Mononuclear cell (primary cell): Measurements from ENCODE around the gene TSC22D1. TPM values are rescaled to one million over a fixed set of nuclear protein-coding genes. Genes with fewer than 3 reads are reported as not detected.
"Not testable (repeated sequence)": the region's sequence is repeated elsewhere in the genome, so short reads cannot be mapped to it uniquely, and the experiment has no call there.

Source experiments
- H3K27me3 ChIP-seq: 2 replicates; pipeline ENCODE4 v1.6.0; 2011; ENCODE audit warnings: low read length, control low read depth; ENCODE audit not compliant: insufficient read depth
- H3K4me1 ChIP-seq: 2 replicates; pipeline ENCODE4 v1.5.1; 2011; ENCODE audit warnings: mild to moderate bottlenecking, low read length, control low read depth; ENCODE audit not compliant: insufficient read depth
- H3K4me3 ChIP-seq: 2 replicates; pipeline ENCODE4 v1.5.1; 2011; ENCODE audit warnings: mild to moderate bottlenecking, low read length, moderate library complexity
- H3K9me3 ChIP-seq: 2 replicates; pipeline ENCODE4 v1.5.1; 2011; ENCODE audit warnings: low read depth, mild to moderate bottlenecking, control low read depth, low read length
- total RNA-seq: library from RNA; depleted of rRNA; stranded (reverse); fragments of >200 nt; gene quantifications from one replicate; pipeline ENCODE4 v1.2.3, GENCODE V29; 2012

Gene TSC22D1
- total RNA-seq, 1 donor, result 61.5 TPM

- H3K4me3 ChIP-seq, result no peak overlapping the region
- no peaks in the 10 kb centered on the region for H3K4me1 ChIP-seq
- no peaks in the 10 kb centered on the region for H3K9me3 ChIP-seq
- no peaks in the 10 kb centered on the region for H3K27me3 ChIP-seq
Observed at GRCh38 chr13:44543369-44543768, 32.8 kb downstream of the TSC22D1 start.

- no peaks in the 10 kb centered on the region for H3K27me3 ChIP-seq
Observed at GRCh38 chr13:44542361-44542760, 33.8 kb downstream of the TSC22D1 start.

GRCh38 chr13:44541601-44542000 is 34.5 kb downstream of the TSC22D1 start:
- no peaks in the 10 kb centered on the region for H3K4me1 ChIP-seq
- H3K4me3 ChIP-seq, result no peak overlapping the region
- H3K9me3 ChIP-seq, result no peaks in the 10 kb centered on the region
- no peaks in the 10 kb centered on the region for H3K27me3 ChIP-seq

More at GRCh38 chr13:44542361-44542760, 33.8 kb downstream of the TSC22D1 start:
- Histone ChIP-seq H3K4me1 (no peaks in the 10 kb centered on the region), H3K4me3 (no peak overlapping the region), H3K9me3 (no peaks in the 10 kb centered on the region)

DNA sequence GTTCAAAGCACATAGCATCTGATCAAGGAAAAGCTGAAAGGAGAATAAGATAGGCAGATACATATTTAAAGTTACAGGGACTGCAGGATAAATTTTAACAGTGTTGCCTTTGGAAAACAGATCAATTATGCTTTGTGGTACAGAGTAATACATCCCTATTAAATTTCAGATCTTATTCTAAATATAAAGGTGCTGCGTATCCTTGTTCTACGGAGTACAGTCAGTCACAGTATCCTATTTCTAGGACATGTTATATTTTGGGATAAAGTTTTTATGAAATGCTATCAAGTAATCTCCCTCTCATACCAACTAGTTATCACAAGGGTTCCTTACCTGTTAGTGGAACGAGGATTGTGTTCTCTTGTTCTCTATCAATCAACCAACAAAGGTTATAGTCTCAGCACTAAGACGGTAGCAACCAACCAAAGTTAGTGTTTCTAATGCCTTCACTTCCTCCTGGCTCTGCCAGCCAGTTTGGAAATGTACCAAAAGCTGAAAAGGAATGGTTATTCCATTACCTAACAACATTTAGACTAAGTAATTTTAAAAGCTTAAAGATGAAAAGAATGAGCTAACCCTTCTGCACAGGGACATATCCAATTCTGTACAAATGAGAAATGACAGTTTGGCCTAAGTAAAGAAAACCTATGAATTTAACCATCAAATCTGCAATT is 35.2 kb downstream of the TSC22D1 start:
- H3K4me1 ChIP-seq, result no peaks in the 10 kb centered on the region
- no peaks in the 10 kb centered on the region for H3K27me3 ChIP-seq
- no peak overlapping the region for H3K4me3 ChIP-seq
- no peaks in the 10 kb centered on the region for H3K9me3 ChIP-seq

- Histone ChIP-seq H3K4me3 (no peak overlapping the region), H3K4me1 (no peaks in the 10 kb centered on the region), H3K27me3 (no peaks in the 10 kb centered on the region), H3K9me3 (no peaks in the 10 kb centered on the region)
Observed at GRCh38 chr13:44537248-44537647, 38.9 kb downstream of the TSC22D1 start.

DNA sequence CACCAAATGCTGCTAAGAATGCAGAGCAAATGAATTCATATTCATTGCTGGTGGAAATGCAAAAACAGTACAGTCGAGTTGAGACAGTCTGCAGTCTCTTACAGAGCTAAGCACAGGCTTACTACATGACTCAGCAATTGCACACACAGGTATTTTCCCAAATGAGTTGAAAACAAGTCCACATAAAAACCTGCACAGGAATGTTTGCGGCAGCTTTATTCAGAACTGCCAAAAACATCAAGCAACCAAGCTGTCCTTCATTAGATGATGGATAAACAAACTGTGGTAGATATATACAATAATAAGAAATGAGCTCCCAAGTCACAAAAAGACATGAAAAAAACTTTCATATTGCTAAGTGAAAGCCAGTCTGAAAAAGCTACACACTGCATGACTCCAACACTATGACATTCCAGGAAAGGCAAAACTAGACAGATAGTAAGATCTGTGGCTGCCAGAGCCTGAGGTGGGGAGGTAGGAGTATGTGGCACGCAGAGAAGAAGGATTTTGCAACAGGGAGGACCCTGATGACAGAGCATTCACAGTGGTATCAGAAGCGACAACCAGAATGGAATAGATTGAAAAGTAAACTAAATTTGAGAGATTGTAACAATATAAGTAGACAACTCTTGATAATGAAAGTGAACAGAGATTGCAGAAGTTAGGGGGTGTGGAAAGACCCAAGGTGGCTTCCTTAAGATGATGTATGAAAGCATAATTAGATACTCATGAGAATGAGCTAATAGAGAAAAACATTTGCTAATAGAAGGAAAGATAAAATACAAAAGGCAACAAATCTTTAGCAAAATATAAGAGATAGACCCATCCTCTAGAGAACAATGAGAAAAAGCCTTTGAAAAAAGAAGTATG is 52.7 kb downstream of the TSC22D1 start:
- H3K4me3 ChIP-seq, result no peak overlapping the region
- no peaks in the 10 kb centered on the region for H3K4me1 ChIP-seq
- H3K27me3 ChIP-seq, result no peaks in the 10 kb centered on the region
- no peaks in the 10 kb centered on the region for H3K9me3 ChIP-seq

DNA sequence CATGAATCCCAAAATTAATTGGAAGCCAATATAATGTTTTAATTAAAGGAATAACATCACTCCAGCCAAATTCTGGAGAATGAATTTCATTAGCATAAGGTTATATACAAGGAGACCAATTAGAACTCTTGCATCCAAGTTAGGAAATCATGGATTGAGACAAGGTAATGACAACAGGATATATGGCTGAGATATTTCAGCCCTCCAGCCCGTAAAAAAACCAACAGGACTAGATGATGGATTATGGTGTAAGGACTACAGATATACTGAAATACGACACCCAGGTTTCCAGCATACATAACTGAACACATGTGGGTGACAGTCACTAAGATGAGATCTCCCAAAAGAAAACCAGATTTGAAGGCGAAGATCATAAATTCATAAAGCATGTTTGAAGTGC is 56.5 kb downstream of the TSC22D1 start:
- H3K9me3 ChIP-seq, result no peaks in the 10 kb centered on the region
- no peaks in the 10 kb centered on the region for H3K27me3 ChIP-seq
- H3K4me3 ChIP-seq, result no peak overlapping the region
- no peaks in the 10 kb centered on the region for H3K4me1 ChIP-seq

- Histone ChIP-seq H3K4me3 (no peak overlapping the region), H3K9me3 (no peaks in the 10 kb centered on the region), H3K4me1 (no peaks in the 10 kb centered on the region), H3K27me3 (no peaks in the 10 kb centered on the region)
Observed at GRCh38 chr13:44516771-44517170, 59.4 kb downstream of the TSC22D1 start.

DNA sequence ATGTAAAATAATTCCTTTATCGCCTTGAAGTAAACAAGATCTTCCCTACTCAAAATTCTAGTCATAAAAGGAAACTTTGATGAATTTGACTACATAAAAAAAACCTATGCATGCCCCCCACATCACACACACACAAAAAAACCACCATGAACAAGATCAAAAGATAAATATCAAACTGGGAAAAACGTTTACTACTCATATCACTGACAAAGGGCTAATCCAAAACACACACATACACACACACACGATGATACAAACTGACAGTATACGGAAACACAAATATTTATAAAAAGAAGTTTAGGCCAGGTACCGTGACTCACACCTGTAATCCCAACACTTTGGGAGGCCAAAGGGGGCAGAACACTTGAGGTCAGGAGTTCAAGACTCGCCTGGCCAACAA is 61.9 kb downstream of the TSC22D1 start:
- Histone ChIP-seq H3K4me1 (no peaks in the 10 kb centered on the region), H3K27me3 (no peaks in the 10 kb centered on the region), H3K9me3 (no peaks in the 10 kb centered on the region), H3K4me3 (no peak overlapping the region)

- H3K9me3 ChIP-seq, H3K4me1 ChIP-seq, H3K27me3 ChIP-seq, H3K4me3 ChIP-seq: not testable (repeated sequence)
Observed at GRCh38 chr13:44509853-44510252, 66.3 kb downstream of the TSC22D1 start.

DNA sequence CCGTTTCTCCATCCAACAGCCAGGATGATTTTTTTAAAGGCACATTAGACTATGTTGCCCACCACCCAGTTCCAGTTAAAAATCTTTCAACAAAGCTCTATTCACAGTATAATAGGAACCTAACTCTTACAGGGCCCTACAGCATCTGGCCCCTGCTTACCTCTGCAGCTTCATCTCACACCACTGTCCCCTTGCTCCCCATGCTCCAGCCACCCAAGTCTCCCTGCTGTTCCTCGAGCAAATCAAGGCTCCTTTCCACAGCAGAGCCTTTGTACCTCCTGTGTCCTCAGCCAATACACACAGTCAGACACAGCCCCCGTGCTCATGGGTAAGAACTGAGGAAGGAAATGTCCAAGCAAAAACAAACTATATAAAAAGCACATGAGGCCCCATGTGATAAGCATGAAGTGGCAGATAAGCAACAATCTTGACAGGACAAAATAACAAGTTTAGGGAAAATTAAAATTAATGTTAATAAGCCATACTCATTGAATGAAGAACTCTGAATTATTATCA is 67.5 kb downstream of the TSC22D1 start:
- no peaks in the 10 kb centered on the region for H3K4me1 ChIP-seq
- H3K27me3 ChIP-seq, result no peaks in the 10 kb centered on the region
- no peaks in the 10 kb centered on the region for H3K9me3 ChIP-seq
- no peak overlapping the region for H3K4me3 ChIP-seq

DNA sequence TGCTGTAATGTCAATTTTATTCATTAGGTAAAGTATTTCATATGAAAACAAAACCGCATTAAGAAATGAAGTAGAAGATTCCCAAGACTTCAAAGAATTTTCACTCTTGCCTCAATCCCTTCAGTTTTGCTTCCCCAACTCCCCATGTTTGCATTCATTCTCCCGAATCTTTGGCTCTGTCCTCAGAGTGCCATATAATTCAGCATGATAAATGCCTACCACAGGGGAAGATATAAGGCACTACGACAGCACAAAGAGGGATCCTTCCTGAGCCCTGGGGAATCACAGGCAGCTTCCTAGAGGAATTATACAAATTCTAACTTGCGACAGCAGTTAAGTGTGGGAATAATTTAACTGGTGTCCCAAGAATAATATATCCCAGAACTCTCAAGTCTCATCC is 68.5 kb downstream of the TSC22D1 start:
- H3K27me3 ChIP-seq, result no peaks in the 10 kb centered on the region
- no peaks in the 10 kb centered on the region for H3K4me1 ChIP-seq
- no peaks in the 10 kb centered on the region for H3K9me3 ChIP-seq
- no peak overlapping the region for H3K4me3 ChIP-seq

GRCh38 chr13:44506719-44507118 is 69.4 kb downstream of the TSC22D1 start:
- H3K27me3 ChIP-seq, result no peaks in the 10 kb centered on the region

DNA sequence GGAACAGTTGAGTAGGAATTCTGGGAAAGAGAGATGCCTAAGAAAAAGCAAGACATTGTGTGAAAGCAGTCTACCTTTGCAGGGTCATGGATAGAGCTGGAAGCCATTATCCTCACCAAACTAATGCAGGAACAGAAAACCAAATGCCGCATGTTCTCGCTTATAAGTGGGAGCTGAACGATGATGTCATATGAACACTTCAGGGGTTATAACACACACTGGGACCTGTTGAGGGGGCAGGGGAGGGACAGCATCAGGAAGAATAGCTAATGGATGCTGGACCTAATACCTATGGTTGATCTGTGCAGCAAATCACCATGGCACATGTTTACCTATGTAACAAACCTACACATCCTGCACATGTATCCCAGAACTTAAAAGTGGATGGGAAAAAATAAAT is 69.9 kb downstream of the TSC22D1 start:
- H3K4me3 ChIP-seq, result no peak overlapping the region
- H3K27me3 ChIP-seq, result no peaks in the 10 kb centered on the region
- no peaks in the 10 kb centered on the region for H3K9me3 ChIP-seq
- H3K4me1 ChIP-seq, result no peaks in the 10 kb centered on the region

More at GRCh38 chr13:44506719-44507118, 69.4 kb downstream of the TSC22D1 start:
- no peaks in the 10 kb centered on the region for H3K4me1 ChIP-seq
- H3K9me3 ChIP-seq, result no peaks in the 10 kb centered on the region
- H3K4me3 ChIP-seq, result no peak overlapping the region

DNA sequence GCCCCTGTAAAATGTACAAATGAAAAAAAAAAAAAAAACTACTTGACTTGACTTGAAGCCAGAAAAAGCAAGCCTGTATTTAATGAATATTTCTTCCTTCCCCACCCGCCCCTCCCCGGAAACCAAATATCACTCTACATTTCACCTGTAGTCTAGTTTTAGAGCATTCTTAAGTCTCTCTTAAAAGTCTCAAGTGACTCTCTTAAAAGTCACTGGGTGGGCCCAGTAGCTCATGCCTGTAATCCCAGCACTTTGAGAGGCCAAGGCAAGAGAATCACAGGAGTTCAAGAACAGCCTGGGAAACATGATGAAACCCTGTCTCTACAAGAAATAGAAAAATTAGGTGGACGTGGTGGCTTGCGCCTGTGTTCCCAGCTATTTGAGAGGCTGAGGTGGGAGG is 72.0 kb downstream of the TSC22D1 start:
- Histone ChIP-seq H3K27me3 (no peaks in the 10 kb centered on the region), H3K9me3 (no peaks in the 10 kb centered on the region), H3K4me3 (no peak overlapping the region), H3K4me1 (no peaks in the 10 kb centered on the region)
